NCI-H774 (cell line): Measurements from ENCODE around the gene RAD51B.

Experiments
- DNase-seq: peaks from one replicate; lab custom pipeline; 2025; lab: John Stamatoyannopoulos, UW

The RAD51B gene

DNA sequence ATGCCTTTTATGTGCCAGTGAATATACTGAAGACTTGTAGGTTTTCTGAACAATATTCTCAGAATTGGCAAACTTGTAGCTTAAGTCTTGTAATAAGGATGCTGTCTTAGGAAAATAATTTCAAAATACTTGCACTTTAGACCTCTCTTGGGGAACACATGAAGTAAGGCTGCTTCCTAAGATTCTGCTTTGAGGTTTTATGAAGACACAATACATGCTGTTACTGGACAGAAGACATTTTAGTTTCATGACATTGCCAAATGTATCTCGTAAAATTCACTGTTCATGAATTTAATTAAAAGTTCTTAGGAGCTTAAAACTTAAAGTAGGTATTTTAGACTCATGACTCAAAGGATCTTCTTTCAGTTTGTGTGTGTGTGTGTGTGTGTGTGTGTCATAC lies 80.7 kb downstream of the RAD51B start:
- no peak for DNase-seq

DNA sequence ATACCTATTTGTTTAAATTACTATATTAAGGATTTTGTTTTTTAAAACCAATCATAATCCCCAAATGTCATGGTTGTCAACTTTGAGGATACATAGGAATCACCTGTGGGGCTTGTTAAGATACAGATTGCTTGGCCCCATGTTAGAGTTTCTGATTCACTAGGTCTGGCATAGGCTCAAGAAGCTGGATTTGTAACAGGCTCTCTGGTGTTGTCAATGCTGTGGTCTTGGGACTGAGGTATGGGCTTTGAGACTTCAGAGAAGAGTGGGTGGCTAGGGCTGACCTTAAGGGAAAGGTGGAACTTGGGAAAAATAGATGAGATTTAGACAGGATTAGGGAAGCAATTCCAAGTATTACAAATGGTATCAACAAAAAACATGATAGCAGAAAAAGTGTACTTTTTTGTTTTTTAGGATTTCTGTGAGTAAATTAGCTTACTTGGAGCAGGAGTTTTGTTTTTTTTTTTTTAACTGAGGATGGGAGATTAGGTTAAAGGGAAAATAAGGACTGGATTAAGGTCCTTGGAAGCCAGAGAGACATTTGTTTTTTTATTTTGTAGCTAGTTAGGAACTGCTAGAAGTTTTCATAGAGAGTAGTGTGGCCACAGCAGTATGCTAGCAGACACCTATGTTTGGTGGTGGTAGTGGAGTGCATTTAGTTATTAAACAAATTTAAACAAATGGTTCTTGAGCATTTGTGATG lies 88.6 kb downstream of the RAD51B start:
- DNase-seq, result no peak

GRCh38 chr14:67911562-67911961 lies 92.0 kb downstream of the RAD51B start:
- no peak for DNase-seq

DNA sequence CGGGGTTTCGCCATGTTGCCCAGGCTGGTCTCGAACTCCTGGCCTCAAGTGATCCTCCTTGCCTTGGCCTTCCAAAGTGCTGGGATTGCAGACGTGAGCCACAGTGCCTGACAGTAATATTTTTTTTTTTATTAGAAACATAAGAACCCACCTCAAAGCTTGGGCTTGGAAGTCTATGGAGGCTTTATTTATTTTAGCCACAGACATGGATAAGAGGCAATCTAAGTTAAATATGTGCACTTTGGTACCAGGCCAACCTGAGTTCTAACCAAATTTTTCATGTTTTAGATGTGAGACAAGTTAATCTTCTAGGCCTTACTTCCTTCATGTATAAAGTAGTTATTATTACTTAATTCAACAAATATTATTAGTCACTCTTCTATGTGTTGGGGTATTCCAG lies 96.9 kb downstream of the RAD51B start:
- no peak for DNase-seq

- no peak for DNase-seq
Observed at GRCh38 chr14:67917006-67917405, 97.4 kb downstream of the RAD51B start.

- DNase-seq, result no peak
Observed at GRCh38 chr14:67918838-67919237, 99.3 kb downstream of the RAD51B start.

- DNase-seq, result no peak
Observed at GRCh38 chr14:67919259-67920032, 99.9 kb downstream of the RAD51B start.

GRCh38 chr14:67926821-67927220 lies 107.2 kb downstream of the RAD51B start:
- no peak for DNase-seq

GRCh38 chr14:67927244-67927643 lies 107.7 kb downstream of the RAD51B start:
- no peak for DNase-seq

GRCh38 chr14:67928375-67928774 lies 108.8 kb downstream of the RAD51B start:
- DNase-seq, result no peak

GRCh38 chr14:67932708-67933246 lies 113.2 kb downstream of the RAD51B start:
- DNase-seq, result no peak

DNA sequence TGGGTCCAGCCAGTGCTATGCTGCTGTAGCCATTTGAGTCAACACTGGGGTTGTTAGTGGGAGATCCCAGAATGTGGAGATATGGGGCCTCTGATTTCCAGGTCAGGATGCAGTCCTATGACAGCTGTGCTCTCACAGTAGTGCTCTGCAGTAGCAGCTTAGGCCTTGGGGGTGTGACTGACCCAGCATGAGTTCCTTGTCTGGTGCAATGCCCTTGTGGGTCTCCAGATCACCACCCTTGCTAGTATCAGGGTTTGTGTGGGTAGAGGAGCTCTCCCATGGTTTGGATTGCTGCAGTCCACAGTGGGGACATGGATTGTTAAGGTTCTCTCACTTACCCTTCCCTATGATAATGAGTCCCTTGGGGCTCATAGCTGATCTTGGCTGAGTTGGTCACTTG lies 113.7 kb downstream of the RAD51B start:
- DNase-seq, result no peak

- peak; percentile 46 for DNase-seq
Observed at GRCh38 chr14:67934087-67934486, 114.5 kb downstream of the RAD51B start.

DNA sequence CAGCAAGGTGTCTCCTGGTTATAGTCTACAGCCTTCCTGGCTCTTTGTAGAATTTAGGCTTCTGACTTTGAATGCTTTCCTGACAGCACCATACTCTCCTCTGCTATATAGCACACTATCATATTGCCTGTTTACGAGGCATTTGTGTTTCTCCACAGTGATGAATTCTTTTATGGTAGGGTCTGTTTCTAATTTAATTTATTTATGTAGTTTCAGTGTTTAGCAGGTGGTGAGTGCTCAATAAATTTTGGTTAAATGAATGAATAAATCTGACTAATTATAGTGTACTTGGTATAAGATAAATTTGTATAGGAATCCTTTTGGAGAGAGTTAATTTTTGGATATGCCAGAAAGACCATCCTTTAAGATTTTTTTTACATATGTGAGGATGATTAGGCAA lies 115.3 kb downstream of the RAD51B start:
- no peak for DNase-seq

- DNase-seq, result no peak
Observed at GRCh38 chr14:67935371-67935770, 115.8 kb downstream of the RAD51B start.

- no peak for DNase-seq
Observed at GRCh38 chr14:67938071-67938470, 118.5 kb downstream of the RAD51B start.

GRCh38 chr14:67940486-67941455 lies 121.2 kb downstream of the RAD51B start:
- no peak for DNase-seq

DNA sequence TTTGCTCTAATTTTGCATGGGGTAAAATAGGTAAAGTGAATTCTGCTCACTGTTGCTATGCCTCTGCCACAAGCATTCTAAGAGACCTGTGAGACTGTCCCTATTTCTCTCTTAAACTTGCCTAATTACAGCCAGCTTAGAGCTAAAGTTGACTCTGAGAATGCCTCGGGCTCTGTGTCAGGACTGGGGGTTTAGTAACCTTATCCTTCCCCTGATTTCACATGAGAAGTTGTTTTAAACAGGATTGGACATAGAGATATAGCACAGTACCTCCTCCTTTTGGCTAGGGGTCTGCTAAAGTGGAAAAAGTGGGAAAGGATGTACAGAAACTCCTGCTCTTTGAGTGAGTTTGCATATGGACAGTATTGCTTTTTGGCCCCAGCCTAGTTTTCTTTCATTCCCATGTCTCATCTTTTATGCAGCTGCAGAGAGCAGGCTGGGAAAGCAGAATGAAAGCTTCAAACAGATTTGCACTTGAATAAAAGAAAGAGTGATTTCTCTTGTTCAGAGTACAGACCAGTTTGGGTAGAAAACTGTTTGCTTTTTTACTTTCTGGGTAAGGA lies 122.0 kb downstream of the RAD51B start:
- no peak for DNase-seq

GRCh38 chr14:67942080-67942710 lies 122.6 kb downstream of the RAD51B start:
- no peak for DNase-seq

- peak; percentile 53 for DNase-seq
Observed at GRCh38 chr14:67943947-67944346, 124.4 kb downstream of the RAD51B start.

DNA sequence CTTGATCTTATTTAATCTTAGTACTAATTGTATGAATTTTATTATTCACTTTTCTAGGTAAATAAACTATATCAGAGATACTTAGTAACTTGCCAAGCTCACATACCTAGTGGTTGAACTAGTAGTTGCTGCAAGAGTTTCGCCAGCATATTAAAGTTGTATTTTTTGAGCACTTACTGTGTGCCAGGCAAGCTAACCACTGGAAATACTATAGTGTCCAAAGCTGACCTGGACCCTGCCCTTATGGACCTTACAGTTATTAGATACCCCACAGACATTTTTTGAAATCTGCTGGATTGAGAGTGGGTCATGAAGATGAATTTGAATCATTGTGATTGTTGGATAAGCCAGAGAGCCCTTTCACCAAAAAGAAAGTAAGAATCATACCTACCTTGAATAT lies 125.0 kb downstream of the RAD51B start:
- DNase-seq, result no peak
